NB4 (cell line): ENCODE data around the gene RHBDF2.
A peak's percentile ranks its signal among the peaks of the same experiment; 100 is the strongest.

Experiments
- DNase-seq: peaks from one replicate; pipeline ENCODE4 v3.0.0; 2010; ENCODE audit warnings: low read depth
- H3K4me3 ChIP-seq: one replicate; pipeline ENCODE4 v1.5.1; 2011; ENCODE audit warnings: mild to moderate bottlenecking, low read depth, low read length, moderate library complexity
- CTCF ChIP-seq: IDR thresholded peaks from one replicate; pipeline ENCODE4 v1.5.1; 2012; ENCODE audit warnings: low read depth, low read length
- MAX ChIP-seq: IDR thresholded peaks from 2 replicates; pipeline ENCODE4 v1.6.1; 2011; ENCODE audit warnings: low read depth, low read length
- MYC ChIP-seq: IDR thresholded peaks from 2 replicates; pipeline ENCODE4 v1.6.1; 2011; ENCODE audit warnings: low read depth, low read length
- POLR2A ChIP-seq: IDR thresholded peaks from 2 replicates; pipeline ENCODE4 v1.6.1; 2011; ENCODE audit warnings: mild to moderate bottlenecking; ENCODE audit not compliant: insufficient read length; ENCODE audit errors: extremely low read depth

RHBDF2 gene

GRCh38 chr17:76538941-76539570, 37.8 kb upstream of the RHBDF2 start:
- no peak for TF ChIP-seq MYC
- TF ChIP-seq POLR2A, result no peak
- TF ChIP-seq MAX, result no peak
- TF ChIP-seq CTCF, result no peak

GRCh38 chr17:76538281-76538931, 37.2 kb upstream of the RHBDF2 start:
- no peak for TF ChIP-seq POLR2A
- no peak for TF ChIP-seq MYC
- no peak for TF ChIP-seq MAX
- no peak for TF ChIP-seq CTCF

More at GRCh38 chr17:76538941-76539570, 37.8 kb upstream of the RHBDF2 start:
- H3K4me3 ChIP-seq, result no peak overlapping the region
- DNase-seq, result no peak

GRCh38 chr17:76537578-76538280, 36.5 kb upstream of the RHBDF2 start, which contains the start of gene CYGB:
TSS of gene CYGB (minus strand) at chr17:76537709. CDS start at chr17:76537542, 167 bp downstream.
- no peak within 1 kb of the TSS for H3K4me3 ChIP-seq
- DNase-seq, result no peak
- TF ChIP-seq MAX, result no peak
- no peak for TF ChIP-seq CTCF
- TF ChIP-seq MYC, result no peak
- no peak for TF ChIP-seq POLR2A

More at GRCh38 chr17:76538281-76538931, 37.2 kb upstream of the RHBDF2 start:
- peak; percentile 62 for DNase-seq
- no peak overlapping the region for H3K4me3 ChIP-seq

GRCh38 chr17:76537288-76537577, 36.0 kb upstream of the RHBDF2 start:
- no peak for TF ChIP-seq POLR2A
- TF ChIP-seq CTCF, result no peak
- TF ChIP-seq MYC, result no peak
- no peak for TF ChIP-seq MAX
- no peak overlapping the region for H3K4me3 ChIP-seq
- DNase-seq, result no peak

GRCh38 chr17:76536511-76537287, 35.5 kb upstream of the RHBDF2 start:
- no peak for DNase-seq
- no peak for TF ChIP-seq MAX
- H3K4me3 ChIP-seq, result no peak overlapping the region
